ENCODE results near the gene CARS1.

DNA sequence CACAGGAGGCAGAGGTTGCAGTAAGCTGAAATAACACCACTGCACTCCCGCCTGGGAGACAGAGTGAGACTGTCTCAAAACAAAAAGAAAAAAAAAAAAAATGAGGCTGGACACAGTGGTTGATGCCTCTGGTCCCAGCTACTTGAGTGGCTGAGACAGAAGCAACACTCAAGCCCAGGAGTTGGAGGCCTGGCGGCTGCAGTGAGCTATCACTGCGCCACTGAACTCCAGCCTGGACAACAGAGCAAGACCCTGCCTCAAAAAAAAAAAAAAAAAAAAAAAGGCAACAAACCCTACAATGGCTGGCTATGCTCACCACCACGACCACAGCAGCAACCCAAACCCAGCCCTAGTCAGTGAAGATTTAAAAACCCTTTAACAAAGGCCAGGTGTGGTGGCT, 73.3 kb downstream of the CARS1 start:
- no peak for TF ChIP-seq EP300 (IDR thresholded peaks at IDR 0.05)
- no peak for TF ChIP-seq POLR2A (IDR thresholded peaks at IDR 0.05)

Measured in ovary (tissue), 1 donor.